Upper lobe of left lung (tissue), 6 donors: ENCODE measurements around the gene ADGRL4. TPM values are rescaled to one million over a fixed set of nuclear protein-coding genes. Genes with fewer than 3 reads are reported as not detected.

Experiments
- ATAC-seq, 2 donors: fragments of 200-7000 bp; cut with Tn5 transposase; one replicate each; pipeline ENCODE4 v1.9.1; 2022; ENCODE audit warnings: mild to moderate bottlenecking in 2 of 2, moderate library complexity in 2 of 2; ENCODE audit not compliant: low FRiP score in 2 of 2
- DNase-seq, 2 donors: peaks; one replicate each; pipeline ENCODE4 v3.0.0-alpha.2; 2019 to 2020
- H3K27ac ChIP-seq, 4 donors: fragments of 200-600 bp; sonication (generic); one replicate each; pipeline ENCODE4 v1.5.1; 2016 to 2019
- H3K27me3 ChIP-seq, 4 donors: fragments of 200-600 bp; sonication (generic); one replicate each; pipeline ENCODE4 v1.5.1; 2017 to 2019
- H3K36me3 ChIP-seq, 4 donors: fragments of 200-600 bp; sonication (generic); one replicate each; pipeline ENCODE4 v1.5.1; 2016 to 2019
- H3K4me1 ChIP-seq, 4 donors: fragments of 200-600 bp; sonication (generic); one replicate each; pipeline ENCODE4 v1.5.1; 2018 to 2019
- H3K4me3 ChIP-seq, 4 donors: fragments of 200-600 bp; sonication (generic); one replicate each; pipeline ENCODE4 v1.5.1; 2017 to 2019; ENCODE audit warnings: mild to moderate bottlenecking in 2 of 4, moderate library complexity in 1 of 4
- H3K9me3 ChIP-seq, 4 donors: fragments of 200-600 bp; sonication (generic); one replicate each; pipeline ENCODE4 v1.5.1; 2018 to 2019
- CTCF ChIP-seq, 6 experiments: fragments of 450-650 bp in 4 of 6; fragments of 200-600 bp in 2 of 6; sonication (generic) in 2 of 6; IDR thresholded peaks; one replicate each; pipeline ENCODE4 v1.5.1; 2016 to 2019; ENCODE audit warnings: antibody characterized with exemption in 6 of 6
- EP300 ChIP-seq, 4 donors: sonication (generic); formaldehyde crosslinking; IDR thresholded peaks; one replicate each; pipeline ENCODE4 v1.5.1; 2017; ENCODE audit warnings: antibody characterized with exemption in 4 of 4, control low read depth in 2 of 4
- POLR2A ChIP-seq, 4 donors: fragments of 450-650 bp; IDR thresholded peaks; one replicate each; pipeline ENCODE4 v1.5.1; 2016 to 2017; ENCODE audit warnings: antibody characterized with exemption in 4 of 4, mild to moderate bottlenecking in 2 of 4
- POLR2AphosphoS5 ChIP-seq, 2 donors: sonication (generic); formaldehyde crosslinking; IDR thresholded peaks; one replicate each; pipeline ENCODE4 v1.5.1; 2017; ENCODE audit warnings: antibody characterized with exemption in 2 of 2
- WGBS, 2 donors: methylation state at CpG; one replicate each; pipeline ENCODE4 v1.1.5; 2017 to 2018; 5-methylcytosine and 5-hydroxymethylcytosine counted together
- total RNA-seq, 6 donors: library from RNA; depleted of rRNA in 4 of 6; stranded (reverse); fragments of >200 nt in 4 of 6; gene quantifications; one replicate each; pipeline versions ENCODE4 v1.1.0 to v1.2.1, GENCODE V29; 2016 to 2021
- donor health status: DM: no; HTN: no; CAD: no; lungs with moderate emphysema.
- donor health status: DM: no; HTN: yes; CAD: no; lungs with severe emphysema.

ADGRL4 gene
- total RNA-seq, 6 donors from 2014 or later: 1.9 to 23.5 (median 12.9) TPM

GRCh38 chr1:78913950-78914349, 92.6 kb downstream of the ADGRL4 start:
- ATAC-seq: no peak
- Histone ChIP-seq H3K9me3 (no peaks in the 10 kb centered on the region), H3K27ac (no peak overlapping the region), H3K4me3 (no peak overlapping the region), H3K36me3 (peaks cover 0 to 8% (median 0%) of the 10 kb centered on the region in 4 donors), H3K4me1 (no peaks in the 10 kb centered on the region), H3K27me3 (no peaks in the 10 kb centered on the region)
- 81% methylated on average over 2 of the region's 2 CpGs for WGBS, 2 donors
- TF ChIP-seq POLR2A (IDR thresholded peaks at IDR 0.05) (no peak), POLR2AphosphoS5 (IDR thresholded peaks at IDR 0.05) (no peak), EP300 (IDR thresholded peaks at IDR 0.05) (no peak), CTCF (IDR thresholded peaks at IDR 0.05) (no peak)
- no peak for DNase-seq

- ATAC-seq (no peak), DNase-seq (no peak)
- WGBS, 2 donors: 74 to 78% methylated on average over 3 of the region's 3 CpGs
- H3K36me3 ChIP-seq: peaks cover 0 to 8% (median 0%) of the 10 kb centered on the region in 4 donors
- no peak overlapping the region for H3K27ac ChIP-seq
- H3K9me3 ChIP-seq: no peaks in the 10 kb centered on the region
- TF ChIP-seq POLR2A (IDR thresholded peaks at IDR 0.05) (no peak), CTCF (IDR thresholded peaks at IDR 0.05) (no peak), POLR2AphosphoS5 (IDR thresholded peaks at IDR 0.05) (no peak), EP300 (IDR thresholded peaks at IDR 0.05) (no peak)
- no peaks in the 10 kb centered on the region for H3K27me3 ChIP-seq
- H3K4me3 ChIP-seq: no peak overlapping the region
- no peaks in the 10 kb centered on the region for H3K4me1 ChIP-seq
Measured at GRCh38 chr1:78911956-78912880, 94.3 kb downstream of the ADGRL4 start.

GRCh38 chr1:78902641-78903040, 103.9 kb downstream of the ADGRL4 start:
- no peak for ATAC-seq
- 67 to 81% methylated on average over 1 of the region's 1 CpG for WGBS, 2 donors

GRCh38 chr1:78894811-78895210, 111.7 kb downstream of the ADGRL4 start:
- Histone ChIP-seq H3K4me1 (no peaks in the 10 kb centered on the region), H3K27ac (no peak overlapping the region), H3K4me3 (no peak overlapping the region), H3K27me3 (no peaks in the 10 kb centered on the region), H3K36me3 (no peaks in the 10 kb centered on the region), H3K9me3 (no peaks in the 10 kb centered on the region)
- 93% methylated on average over 2 of the region's 2 CpGs for WGBS, 2 donors
- TF ChIP-seq POLR2A (IDR thresholded peaks at IDR 0.05): no peak
- TF ChIP-seq POLR2AphosphoS5 (IDR thresholded peaks at IDR 0.05): no peak
- TF ChIP-seq EP300 (IDR thresholded peaks at IDR 0.05): no peak
- TF ChIP-seq CTCF (IDR thresholded peaks at IDR 0.05): no peak
- no peak for DNase-seq
- no peak for ATAC-seq

More at GRCh38 chr1:78902641-78903040, 103.9 kb downstream of the ADGRL4 start:
- DNase-seq: no peak
- TF ChIP-seq POLR2A (IDR thresholded peaks at IDR 0.05) (no peak), EP300 (IDR thresholded peaks at IDR 0.05) (no peak), POLR2AphosphoS5 (IDR thresholded peaks at IDR 0.05) (no peak)
- Histone ChIP-seq H3K9me3 (no peaks in the 10 kb centered on the region), H3K4me3 (no peak overlapping the region), H3K27me3 (no peaks in the 10 kb centered on the region), H3K4me1 (no peaks in the 10 kb centered on the region), H3K36me3 (no peaks in the 10 kb centered on the region), H3K27ac (no peak overlapping the region)

GRCh38 chr1:78892260-78892840, 114.2 kb downstream of the ADGRL4 start:
- H3K4me1 ChIP-seq: no peaks in the 10 kb centered on the region
- no peaks in the 10 kb centered on the region for H3K27me3 ChIP-seq
- no peak overlapping the region for H3K27ac ChIP-seq
- no peak overlapping the region for H3K4me3 ChIP-seq
- no peaks in the 10 kb centered on the region for H3K36me3 ChIP-seq
- 89 to 95% methylated on average over 3 of the region's 3 CpGs for WGBS, 2 donors
- no peak for DNase-seq
- ATAC-seq: no peak
- TF ChIP-seq CTCF (IDR thresholded peaks at IDR 0.05) (no peak), POLR2AphosphoS5 (IDR thresholded peaks at IDR 0.05) (no peak), EP300 (IDR thresholded peaks at IDR 0.05) (no peak), POLR2A (IDR thresholded peaks at IDR 0.05) (no peak)
- no peaks in the 10 kb centered on the region for H3K9me3 ChIP-seq
